GM08714 (cell line): ENCODE measurements around the gene MYL6.

Source experiments
- H3K4me3 ChIP-seq: fragments of 200-500 bp; sonication (Bioruptor generic); 2 replicates; pipeline ENCODE4 v1.5.1; 2014; ENCODE audit warnings: mild to moderate bottlenecking, low read length, inconsistent platforms
- ZNF274 ChIP-seq: IDR thresholded peaks from 2 replicates; pipeline ENCODE4 v1.6.1; 2012; ENCODE audit warnings: mild to moderate bottlenecking, low read depth, low read length

Gene MYL6

GRCh38 chr12:56158029-56158925 is at the start of gene MYL6:
Gene MYL6 (plus strand): TSS chr12:56158359. CDS start chr12:56158402, 43 bp downstream.
- peak within 1 kb of the TSS; percentile 86 for H3K4me3 ChIP-seq
- no peak for TF ChIP-seq ZNF274

GRCh38 chr12:56110571-56110970 is 47.6 kb upstream of the MYL6 start:
- no peak overlapping the region for H3K4me3 ChIP-seq
- no peak for TF ChIP-seq ZNF274

- no peak overlapping the region for H3K4me3 ChIP-seq
- TF ChIP-seq ZNF274, result no peak
Observed at GRCh38 chr12:56114084-56114483, 44.1 kb upstream of the MYL6 start.

GRCh38 chr12:56115329-56115728 is 42.8 kb upstream of the MYL6 start:
- H3K4me3 ChIP-seq, result peak overlapping the region; percentile 95
- no peak for TF ChIP-seq ZNF274

GRCh38 chr12:56116267-56117081 is 41.7 kb upstream of the MYL6 start, which contains the start of gene RPL41:
Gene RPL41 (plus strand): TSS chr12:56116633.
- no peak for TF ChIP-seq ZNF274
- H3K4me3 ChIP-seq, result peak within 1 kb of the TSS; percentile 95

GRCh38 chr12:56117082-56117706 is 41.0 kb upstream of the MYL6 start:
- peak overlapping the region; percentile 95 for H3K4me3 ChIP-seq

GRCh38 chr12:56117778-56118687 is 40.1 kb upstream of the MYL6 start, which contains the start of gene ZC3H10:
Gene ZC3H10 (plus strand): TSS chr12:56118266. CDS start chr12:56120563, 2,297 bp downstream.
- no peak for TF ChIP-seq ZNF274
- H3K4me3 ChIP-seq, result peak within 1 kb of the TSS; percentile 95

- TF ChIP-seq ZNF274, result no peak
- peak overlapping the region; percentile 63 for H3K4me3 ChIP-seq
Observed at GRCh38 chr12:56118688-56119357, 39.3 kb upstream of the MYL6 start.

GRCh38 chr12:56119361-56119796 is 38.8 kb upstream of the MYL6 start:
- TF ChIP-seq ZNF274, result no peak

GRCh38 chr12:56120158-56120846 is 37.9 kb upstream of the MYL6 start:
- TF ChIP-seq ZNF274, result no peak
- no peak overlapping the region for H3K4me3 ChIP-seq

More at GRCh38 chr12:56119361-56119796, 38.8 kb upstream of the MYL6 start:
- H3K4me3 ChIP-seq, result peak overlapping the region; percentile 63; the same call in 1 of the 2 replicates

GRCh38 chr12:56121204-56121870 is 36.8 kb upstream of the MYL6 start:
- H3K4me3 ChIP-seq, result no peak overlapping the region
- TF ChIP-seq ZNF274, result no peak
